ENCODE measurements around the gene NFIC.
A peak's percentile ranks its signal among the peaks of the same experiment; 100 is the strongest.

NFIC gene

DNA sequence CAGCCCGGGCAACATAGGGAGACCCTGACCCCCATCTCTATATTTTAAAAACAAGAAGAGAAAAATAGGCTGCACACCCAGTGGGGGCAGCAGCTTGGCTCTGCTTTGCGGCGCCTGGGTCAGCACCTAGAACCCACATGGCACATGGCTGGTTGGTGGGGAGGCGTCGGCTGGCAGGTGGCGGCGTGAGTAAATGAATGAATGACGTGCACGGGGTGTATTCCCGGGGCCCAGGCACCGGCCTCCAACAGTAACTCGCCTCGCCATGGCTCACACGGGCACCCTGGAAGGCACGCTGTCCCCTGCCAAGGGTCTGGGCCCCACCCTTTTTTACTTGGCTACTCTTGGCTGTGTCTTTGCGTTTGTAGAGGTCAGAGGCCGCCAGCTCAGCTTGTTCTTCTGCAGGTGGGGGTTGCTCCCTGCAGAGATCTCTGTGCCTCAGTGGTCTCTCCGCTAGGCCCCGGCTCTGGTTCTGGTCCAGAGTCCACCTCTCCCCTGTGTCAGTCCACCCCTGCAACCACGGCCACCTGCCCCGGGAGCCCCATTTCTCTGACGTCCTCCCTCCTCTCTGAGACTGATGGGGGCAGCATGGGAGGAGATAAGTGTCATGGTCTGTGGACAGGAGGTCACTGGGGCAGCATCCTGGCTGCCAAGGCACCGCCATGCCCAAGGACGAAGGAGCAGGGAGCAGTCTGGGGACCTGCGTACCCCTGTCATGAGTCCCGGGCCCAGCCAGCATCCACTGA, 145.3 kb downstream of the NFIC start:
- no peak for DNase-seq (ENCODE audit: low read depth)

DNA sequence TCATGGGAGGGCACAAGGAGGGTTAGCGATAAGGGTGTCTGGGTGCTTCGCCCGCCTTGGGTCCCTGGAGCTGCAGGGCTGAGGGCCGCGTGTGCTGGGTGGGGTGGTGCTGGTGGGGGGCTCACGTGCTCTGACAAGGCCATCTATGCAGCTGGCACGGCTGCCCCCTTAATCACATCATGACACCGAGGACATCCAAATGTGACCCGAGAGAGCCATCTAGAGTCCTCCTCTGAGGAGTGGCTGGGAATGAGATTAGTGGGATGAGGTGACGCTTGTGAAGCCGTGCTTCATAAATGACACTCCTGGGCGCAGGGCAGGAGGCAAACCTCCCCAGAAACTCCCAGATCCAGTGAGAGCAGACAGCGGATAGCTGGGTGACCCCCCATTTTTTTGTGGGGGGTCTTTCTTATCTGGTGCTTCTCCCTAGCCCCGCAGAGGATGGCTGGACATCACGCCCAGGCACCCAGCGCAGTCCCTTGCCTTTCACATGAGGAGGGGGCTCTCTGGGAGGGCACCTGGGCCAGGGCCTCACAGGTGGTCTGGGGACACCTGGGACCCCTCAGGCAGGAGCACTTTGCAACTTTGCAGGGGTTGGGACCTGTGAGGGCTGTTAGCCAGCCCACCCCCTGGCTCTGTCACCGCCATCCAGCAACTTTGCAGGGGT, 146.3 kb downstream of the NFIC start:
- DNase-seq (ENCODE audit: low read depth) = no peak

DNA sequence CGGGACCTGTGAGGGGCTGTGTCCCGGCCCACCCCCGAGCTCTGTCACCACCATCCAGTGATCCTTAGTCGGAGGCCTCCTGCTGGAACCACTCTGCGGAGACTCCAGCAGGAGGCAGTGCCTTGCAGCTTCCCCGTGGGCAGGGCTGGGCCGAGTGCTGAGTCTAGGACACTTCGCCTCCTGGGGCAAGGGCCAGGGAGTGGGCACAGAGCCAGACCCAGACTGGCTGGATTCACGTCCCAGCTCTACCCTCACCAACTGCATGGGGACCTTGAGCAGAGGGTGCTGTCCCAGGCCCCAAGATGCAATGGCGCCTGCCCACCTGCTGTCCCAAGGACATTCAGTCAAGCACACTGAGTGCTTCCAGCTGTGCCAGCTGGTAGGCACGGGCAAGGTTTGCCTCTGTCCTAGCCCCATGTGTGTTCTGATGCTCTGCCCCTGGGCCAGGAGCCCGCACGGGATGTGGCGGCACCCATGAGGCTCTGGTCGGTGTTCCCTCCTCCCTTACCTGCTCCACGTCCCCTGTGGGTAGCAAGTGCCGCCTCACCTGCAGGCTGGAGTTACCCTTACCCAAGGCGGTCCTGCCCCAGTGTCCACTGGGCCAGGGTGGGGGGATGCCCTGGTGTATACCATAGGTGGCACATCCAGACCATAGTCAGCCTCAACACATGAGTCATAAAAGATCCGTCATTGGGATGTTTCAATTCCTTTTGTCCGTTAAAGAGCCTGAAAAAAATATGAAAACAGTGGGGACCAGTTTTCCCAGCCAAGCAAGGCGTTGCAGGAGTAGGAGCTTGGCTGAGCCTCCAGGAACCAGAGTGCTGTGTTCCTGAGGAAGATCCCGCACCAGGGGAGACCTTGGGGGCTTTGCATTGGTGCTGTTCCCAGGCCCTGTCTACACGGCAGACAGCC, 147.1 kb downstream of the NFIC start:
- DNase-seq (ENCODE audit: low read depth) = peak; percentile 56

- peak; percentile 41 for DNase-seq (ENCODE audit: low read depth)
Measured at GRCh38 chr19:3514930-3515329, 148.5 kb downstream of the NFIC start.

- DNase-seq (ENCODE audit: low read depth) = no peak
Measured at GRCh38 chr19:3515891-3516422, 149.6 kb downstream of the NFIC start.

- DNase-seq (ENCODE audit: low read depth) = no peak
Measured at GRCh38 chr19:3516675-3517207, 150.4 kb downstream of the NFIC start.

DNA sequence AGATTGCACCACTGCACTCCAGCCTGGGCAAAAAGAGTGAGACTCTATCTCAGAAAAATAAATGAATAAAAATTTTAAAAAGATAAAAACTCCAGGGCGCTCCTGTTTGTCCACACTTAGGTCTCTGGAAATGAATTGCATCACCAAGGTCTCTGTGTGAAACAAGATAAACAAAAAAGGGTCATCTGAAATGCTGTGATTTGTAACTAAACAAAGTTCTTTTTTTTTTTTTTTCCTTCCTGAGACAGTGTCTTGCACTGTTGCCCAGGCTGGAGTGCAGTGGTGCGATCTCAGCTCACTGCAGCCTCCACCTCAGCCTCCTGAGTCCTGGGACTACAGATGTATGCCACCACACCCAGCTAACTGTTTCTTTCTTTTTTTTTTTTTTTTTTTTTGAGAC, 151.3 kb downstream of the NFIC start:
- no peak for DNase-seq (ENCODE audit: low read depth)

GRCh38 chr19:3518255-3518654, 151.9 kb downstream of the NFIC start:
- DNase-seq (ENCODE audit: low read depth) = no peak

DNA sequence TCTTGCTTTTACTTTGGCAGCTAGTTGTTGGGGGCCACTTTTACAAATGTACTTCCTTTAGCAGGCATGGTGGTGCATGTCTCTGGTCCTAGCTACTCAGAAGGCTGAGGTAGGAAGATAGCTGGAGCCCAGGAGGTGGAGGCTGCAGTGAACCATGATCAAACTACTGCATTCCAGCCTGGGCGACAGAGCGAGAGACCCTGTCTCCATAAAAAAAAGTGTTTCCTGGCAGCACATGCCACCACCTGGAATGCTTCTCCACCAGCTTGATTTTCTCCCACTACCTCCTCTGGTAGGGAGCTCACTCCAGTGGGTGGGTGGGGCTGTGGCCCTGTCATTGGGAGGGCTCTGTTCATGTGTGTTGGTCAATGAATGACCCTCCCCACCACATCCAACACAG, 152.3 kb downstream of the NFIC start:
- no peak for DNase-seq (ENCODE audit: low read depth)

Data from ELR (cell line).